Liver (tissue), 9 donors: ENCODE data around the gene ERC2. TPM values are rescaled to one million over a fixed set of nuclear protein-coding genes. Genes with fewer than 3 reads are reported as not detected.

Experiments used
- DNase-seq: peaks from one replicate; pipeline ENCODE4 v3.0.0-alpha.2; 2017; ENCODE audit warnings: low spot score
- H3K27ac ChIP-seq, 2 donors: one replicate each; pipeline ENCODE4 v1.7.0; 2013; ENCODE audit warnings: inconsistent platforms in 2 of 2, low read length in 2 of 2, control low read depth in 1 of 2, low read depth in 1 of 2, mild to moderate bottlenecking in 1 of 2
- H3K27me3 ChIP-seq, 4 donors: one replicate each; pipeline versions ENCODE4 v1.6.1 to v1.7.0; 2013; ENCODE audit warnings: low read length in 3 of 4, inconsistent platforms in 1 of 4, mild to moderate bottlenecking in 1 of 4, moderate library complexity in 1 of 4; ENCODE audit not compliant: control insufficient read depth in 4 of 4, insufficient read depth in 4 of 4
- H3K36me3 ChIP-seq, 4 donors: one replicate each; pipeline versions ENCODE4 v1.6.1 to v1.7.0; 2013; ENCODE audit warnings: low read length in 3 of 4, mild to moderate bottlenecking in 3 of 4, low read depth in 1 of 4, moderate library complexity in 1 of 4; ENCODE audit not compliant: control insufficient read depth in 4 of 4, insufficient read depth in 3 of 4
- H3K4me1 ChIP-seq, 4 donors: one replicate each; pipeline versions ENCODE4 v1.6.1 to v1.7.0; 2013; ENCODE audit warnings: low read length in 3 of 4, mild to moderate bottlenecking in 3 of 4, moderate library complexity in 1 of 4; ENCODE audit not compliant: control insufficient read depth in 4 of 4, insufficient read depth in 4 of 4
- H3K4me3 ChIP-seq, 3 donors: one replicate each; pipeline versions ENCODE4 v1.6.1 to v1.7.0; 2013; ENCODE audit warnings: low read length in 3 of 3, control low read depth in 1 of 3, low read depth in 1 of 3, mild to moderate bottlenecking in 1 of 3
- H3K9ac ChIP-seq, 2 donors: one replicate each; pipeline ENCODE4 v1.7.0; 2013; ENCODE audit warnings: low read length in 2 of 2, mild to moderate bottlenecking in 2 of 2, moderate library complexity in 2 of 2, control low read depth in 1 of 2, low read depth in 1 of 2
- H3K9me3 ChIP-seq, 4 donors: one replicate each; pipeline versions ENCODE4 v1.6.1 to v1.7.0; 2013; ENCODE audit warnings: low read length in 3 of 4; ENCODE audit not compliant: control insufficient read depth in 4 of 4
- ATF3 ChIP-seq: IDR thresholded peaks from 2 replicates; pipeline ENCODE4 v1.6.1; 2016; ENCODE audit warnings: antibody characterized with exemption
- EGR1 ChIP-seq, 2 donors: IDR thresholded peaks; 2 replicates each; pipeline ENCODE4 v1.6.1; 2016 to 2018; ENCODE audit warnings: antibody characterized with exemption in 2 of 2, low read depth in 2 of 2
- FOXA1 ChIP-seq: IDR thresholded peaks from 2 replicates; pipeline ENCODE4 v1.6.1; 2016; ENCODE audit warnings: antibody characterized with exemption
- FOXA2 ChIP-seq: IDR thresholded peaks from 2 replicates; pipeline ENCODE4 v1.6.1; 2016; ENCODE audit warnings: antibody characterized with exemption
- GABPA ChIP-seq, 2 donors: IDR thresholded peaks in 1 of 2; conservative IDR thresholded peaks in 1 of 2; 2 replicates each; pipeline ENCODE4 v1.6.1; 2016; ENCODE audit warnings: antibody characterized with exemption in 2 of 2, mild to moderate bottlenecking in 1 of 2, moderate library complexity in 1 of 2
- HNF4A ChIP-seq, 2 donors: conservative IDR thresholded peaks; 2 replicates each; pipeline ENCODE4 v1.6.1; 2016; ENCODE audit warnings: antibody characterized with exemption in 2 of 2, mild to moderate bottlenecking in 2 of 2
- HNF4G ChIP-seq: IDR thresholded peaks from 2 replicates; pipeline ENCODE4 v1.6.1; 2016; ENCODE audit warnings: antibody characterized with exemption
- JUND ChIP-seq, 2 donors: IDR thresholded peaks; 2 replicates each; pipeline ENCODE4 v1.6.1; 2016; ENCODE audit warnings: antibody characterized with exemption in 2 of 2
- MAX ChIP-seq: IDR thresholded peaks from 2 replicates; pipeline ENCODE4 v1.6.1; 2016; ENCODE audit warnings: antibody characterized with exemption
- NR2F2 ChIP-seq: IDR thresholded peaks from 2 replicates; pipeline ENCODE4 v1.6.1; 2016; ENCODE audit warnings: antibody characterized with exemption
- RAD21 ChIP-seq, 2 donors: IDR thresholded peaks; 2 replicates each; pipeline ENCODE4 v1.6.1; 2016; ENCODE audit warnings: antibody characterized with exemption in 2 of 2, mild to moderate bottlenecking in 2 of 2
- REST ChIP-seq: IDR thresholded peaks from 2 replicates; pipeline ENCODE4 v1.6.1; 2016; ENCODE audit warnings: antibody characterized with exemption, mild to moderate bottlenecking
- RXRA ChIP-seq, 2 donors: IDR thresholded peaks; 2 replicates each; pipeline ENCODE4 v1.6.1; 2017 to 2018; ENCODE audit warnings: antibody characterized with exemption in 2 of 2, mild to moderate bottlenecking in 1 of 2
- SP1 ChIP-seq: IDR thresholded peaks from 2 replicates; pipeline ENCODE4 v1.6.1; 2018; ENCODE audit warnings: antibody characterized with exemption, mild to moderate bottlenecking
- TAF1 ChIP-seq: conservative IDR thresholded peaks from 2 replicates; pipeline ENCODE4 v1.6.1; 2016; ENCODE audit warnings: antibody characterized with exemption, mild to moderate bottlenecking
- YY1 ChIP-seq: IDR thresholded peaks from 2 replicates; pipeline ENCODE4 v1.6.1; 2016; ENCODE audit warnings: antibody characterized with exemption, mild to moderate bottlenecking
- WGBS: extraction: QIAGEN DNeasy Blood & Tissue Kit; methylation state at CpG from one replicate; pipeline ENCODE4 v1.1.7; 2013; 5-methylcytosine and 5-hydroxymethylcytosine counted together
- polyA plus RNA-seq, 2 donors: library from polyadenylated mRNA; stranded (reverse) in 1 of 2; unstranded in 1 of 2; fragments of 200-250 nt in 1 of 2; fragments of >200 nt in 1 of 2; fragmentation: Nextera tagmentation in 1 of 2; extraction: Ambion mirVana in 1 of 2; gene quantifications; one replicate each; pipeline versions ENCODE4 v1.2.1 to v1.2.3, GENCODE V29; 2013 to 2015
- total RNA-seq, 2 donors: library from RNA; depleted of rRNA; stranded (reverse); fragments of >200 nt; gene quantifications; one replicate each; pipeline ENCODE4 v1.2.3, GENCODE V29; 2014
- TF ChIP-seq, protein P1 (sequence below): fragments of 150-350 bp; IDR thresholded peaks from 2 replicates; pipeline ENCODE4 v1.5.1; 2017; ENCODE audit warnings: improper control_type of control experiment, low read depth, low read length; ENCODE audit not compliant: missing input control
- TF ChIP-seq, protein P2 (sequence below): IDR thresholded peaks from 2 replicates; pipeline ENCODE4 v1.6.1; 2016; ENCODE audit warnings: antibody characterized with exemption
- donor health status: healthy.
- donor health status: healthy.
- donor health status: healthy.
- donor health status: healthy.
- donor health status: healthy.

Gene ERC2
- total and polyA plus RNA-seq, 4 donors, result 0.14 to 0.25 TPM; not detected in 2

GRCh38 chr3:55755516-55756205, 712.6 kb downstream of the ERC2 start:
- Histone ChIP-seq H3K9ac (no peak overlapping the region), H3K36me3 (no peaks in the 10 kb centered on the region), H3K4me3 (no peak overlapping the region), H3K27ac (no peak overlapping the region), H3K4me1 (no peaks in the 10 kb centered on the region), H3K9me3 (no peaks in the 10 kb centered on the region), H3K27me3 (peaks cover 0 to 8% (median 0%) of the 10 kb centered on the region in 4 donors)
- 69% methylated on average over 9 of the region's 9 CpGs for WGBS
- TF ChIP-seq RAD21 (IDR thresholded peaks at IDR 0.05) (no peak), GABPA (IDR thresholded peaks at IDR 0.05 in 1 of 2, conservative IDR thresholded peaks at IDR 0.05 in 1 of 2) (no peak), RXRA (IDR thresholded peaks at IDR 0.05) (no peak)
- DNase-seq, result no peak

GRCh38 chr3:55752911-55753310, 715.4 kb downstream of the ERC2 start:
- 87% methylated on average over 5 of the region's 5 CpGs for WGBS
- no peak overlapping the region for H3K9ac ChIP-seq
- TF ChIP-seq RXRA (IDR thresholded peaks at IDR 0.05) (no peak), YY1 (no peak), FOXA2 (no peak)

GRCh38 chr3:55751730-55752129, 716.5 kb downstream of the ERC2 start:
- 79% methylated on average over 1 of the region's 1 CpG for WGBS
- Histone ChIP-seq H3K36me3 (no peaks in the 10 kb centered on the region), H3K4me1 (no peaks in the 10 kb centered on the region), H3K27me3 (peaks cover 0 to 11% (median 0%) of the 10 kb centered on the region in 4 donors), H3K9ac (no peak overlapping the region), H3K9me3 (no peaks in the 10 kb centered on the region), H3K27ac (no peak overlapping the region), H3K4me3 (no peak overlapping the region)
- TF ChIP-seq YY1 (no peak), NR2F2 (no peak), MAX (no peak), GABPA (IDR thresholded peaks at IDR 0.05 in 1 of 2, conservative IDR thresholded peaks at IDR 0.05 in 1 of 2) (no peak), SP1 (no peak), FOXA1 (no peak), TAF1 (no peak), RAD21 (IDR thresholded peaks at IDR 0.05) (no peak), FOXA2 (no peak), ATF3 (no peak), RXRA (IDR thresholded peaks at IDR 0.05) (no peak), EGR1 (IDR thresholded peaks at IDR 0.05; ENCODE audit: low read depth in 2 of 2) (no peak), JUND (IDR thresholded peaks at IDR 0.05) (no peak), REST (no peak), HNF4G (no peak), HNF4A (conservative IDR thresholded peaks at IDR 0.05) (no peak)
- TF ChIP-seq, protein P1, sequence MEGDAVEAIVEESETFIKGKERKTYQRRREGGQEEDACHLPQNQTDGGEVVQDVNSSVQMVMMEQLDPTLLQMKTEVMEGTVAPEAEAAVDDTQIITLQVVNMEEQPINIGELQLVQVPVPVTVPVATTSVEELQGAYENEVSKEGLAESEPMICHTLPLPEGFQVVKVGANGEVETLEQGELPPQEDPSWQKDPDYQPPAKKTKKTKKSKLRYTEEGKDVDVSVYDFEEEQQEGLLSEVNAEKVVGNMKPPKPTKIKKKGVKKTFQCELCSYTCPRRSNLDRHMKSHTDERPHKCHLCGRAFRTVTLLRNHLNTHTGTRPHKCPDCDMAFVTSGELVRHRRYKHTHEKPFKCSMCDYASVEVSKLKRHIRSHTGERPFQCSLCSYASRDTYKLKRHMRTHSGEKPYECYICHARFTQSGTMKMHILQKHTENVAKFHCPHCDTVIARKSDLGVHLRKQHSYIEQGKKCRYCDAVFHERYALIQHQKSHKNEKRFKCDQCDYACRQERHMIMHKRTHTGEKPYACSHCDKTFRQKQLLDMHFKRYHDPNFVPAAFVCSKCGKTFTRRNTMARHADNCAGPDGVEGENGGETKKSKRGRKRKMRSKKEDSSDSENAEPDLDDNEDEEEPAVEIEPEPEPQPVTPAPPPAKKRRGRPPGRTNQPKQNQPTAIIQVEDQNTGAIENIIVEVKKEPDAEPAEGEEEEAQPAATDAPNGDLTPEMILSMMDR, result no peak
- TF ChIP-seq, protein P2, sequence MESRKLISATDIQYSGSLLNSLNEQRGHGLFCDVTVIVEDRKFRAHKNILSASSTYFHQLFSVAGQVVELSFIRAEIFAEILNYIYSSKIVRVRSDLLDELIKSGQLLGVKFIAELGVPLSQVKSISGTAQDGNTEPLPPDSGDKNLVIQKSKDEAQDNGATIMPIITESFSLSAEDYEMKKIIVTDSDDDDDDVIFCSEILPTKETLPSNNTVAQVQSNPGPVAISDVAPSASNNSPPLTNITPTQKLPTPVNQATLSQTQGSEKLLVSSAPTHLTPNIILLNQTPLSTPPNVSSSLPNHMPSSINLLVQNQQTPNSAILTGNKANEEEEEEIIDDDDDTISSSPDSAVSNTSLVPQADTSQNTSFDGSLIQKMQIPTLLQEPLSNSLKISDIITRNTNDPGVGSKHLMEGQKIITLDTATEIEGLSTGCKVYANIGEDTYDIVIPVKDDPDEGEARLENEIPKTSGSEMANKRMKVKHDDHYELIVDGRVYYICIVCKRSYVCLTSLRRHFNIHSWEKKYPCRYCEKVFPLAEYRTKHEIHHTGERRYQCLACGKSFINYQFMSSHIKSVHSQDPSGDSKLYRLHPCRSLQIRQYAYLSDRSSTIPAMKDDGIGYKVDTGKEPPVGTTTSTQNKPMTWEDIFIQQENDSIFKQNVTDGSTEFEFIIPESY, result no peak
- DNase-seq, result no peak

More at GRCh38 chr3:55752911-55753310, 715.4 kb downstream of the ERC2 start:
- Histone ChIP-seq H3K27me3 (peaks cover 0 to 11% (median 0%) of the 10 kb centered on the region in 4 donors), H3K36me3 (no peaks in the 10 kb centered on the region), H3K4me1 (no peaks in the 10 kb centered on the region), H3K9me3 (no peaks in the 10 kb centered on the region), H3K4me3 (no peak overlapping the region), H3K27ac (no peak overlapping the region)
- DNase-seq, result no peak
